K562 (cell line): ENCODE data around the gene CERS1. TPM values are rescaled to one million over a fixed set of nuclear protein-coding genes. Genes with fewer than 3 reads are reported as not detected.

ENCODE experiments used
- ATAC-seq: fragments of 200-7000 bp; cut with Tn5 transposase; 3 replicates; pipeline ENCODE4 v1.9.1; 2020; ENCODE audit warnings: moderate library complexity
- BruUV-seq: library from RNA; stranded (reverse); fragments of 400-500 nt; replicated peaks from 2 replicates; lab custom pipeline; 2021; lab: Mats Ljungman, UMichigan
- CTCF ChIA-PET: fragments of 300-600 bp; formaldehyde crosslinking; extraction: SDS; loops from one replicate; lab custom pipeline; 2021; ENCODE audit warnings: low intra/inter-chr PET ratio; lab: Yijun Ruan, JAX
- POLR2A ChIA-PET: fragments of 300-600, 350-650 bp; sonication (Branson Sonifier 250); formaldehyde crosslinking; extraction: SDS; loops from one replicate; lab custom pipeline; 2021; ENCODE audit warnings: antibody characterized with exemption, inconsistent platforms; lab: Yijun Ruan, JAX
- DNase-seq, 4 experiments: peaks; one replicate each; pipeline versions ENCODE4 v3.0.0 to v3.0.0-alpha.2; 2011 to 2018; ENCODE audit warnings: low spot score in 3 of 4, mixed read lengths in 3 of 4; ENCODE audit errors: extremely low read depth in 1 of 4
- FAIRE-seq: peaks from 2 replicates; lab custom pipeline; 2011; peaks lifted over from hg19 to GRCh38; lab: Jason Lieb, UNC
- H2AFZ ChIP-seq: 2 replicates; pipeline ENCODE4 v1.6.0; 2011; ENCODE audit warnings: low read depth, low read length, control low read depth, inconsistent platforms
- H3K27ac ChIP-seq: fragments of 200-600 bp; 3 replicates; pipeline ENCODE4 v1.8.0; 2011; ENCODE audit warnings: low read depth, mild to moderate bottlenecking, control low read depth, inconsistent platforms, low read length, moderate library complexity, mixed read lengths; ENCODE audit errors: extremely low read depth
- H3K27me3 ChIP-seq, 2 experiments: fragments of 300-600 bp in 1 of 2; 2 replicates in 1 of 2; 3 replicates in 1 of 2; pipeline versions ENCODE4 v1.6.0 to v1.8.0; 2011; ENCODE audit warnings: inconsistent platforms in 2 of 2, low read length in 2 of 2, mild to moderate bottlenecking in 1 of 2, mixed read lengths in 1 of 2, moderate library complexity in 1 of 2; ENCODE audit not compliant: control insufficient read depth in 2 of 2, insufficient read depth in 2 of 2
- H3K36me3 ChIP-seq: fragments of 300-600 bp; 3 replicates; pipeline ENCODE4 v1.8.0; 2011; ENCODE audit warnings: mild to moderate bottlenecking, low read length, inconsistent platforms; ENCODE audit not compliant: control insufficient read depth, insufficient read depth
- H3K4me1 ChIP-seq, 2 experiments: fragments of 200-600 bp in 1 of 2; replicated peaks in 1 of 2; 2 replicates in 1 of 2; 3 replicates in 1 of 2; pipeline versions ENCODE4 v1.5.1 to v1.8.0; 2011; ENCODE audit warnings: inconsistent platforms in 2 of 2, low read length in 2 of 2, mild to moderate bottlenecking in 1 of 2, mixed read lengths in 1 of 2, moderate library complexity in 1 of 2; ENCODE audit not compliant: control insufficient read depth in 2 of 2, insufficient read depth in 2 of 2
- H3K4me2 ChIP-seq: 2 replicates; pipeline ENCODE4 v1.6.1; 2011; ENCODE audit warnings: low read length, control low read depth, inconsistent platforms, mixed read lengths; ENCODE audit not compliant: insufficient read depth
- H3K4me3 ChIP-seq: fragments of 200-600 bp; sonication (generic), shearing (Covaris generic); 2 replicates; pipeline ENCODE4 v1.5.1; 2016; ENCODE audit warnings: control low read depth, inconsistent platforms
- H3K79me2 ChIP-seq: fragments of 200-600 bp; 3 replicates; pipeline ENCODE4 v1.8.0; 2011; ENCODE audit warnings: low read length, inconsistent platforms; ENCODE audit not compliant: control insufficient read depth, insufficient read depth
- H3K9ac ChIP-seq, 2 experiments: 2 replicates each; pipeline versions ENCODE4 v1.6.0 to v1.6.1; 2011; ENCODE audit warnings: low read depth in 2 of 2, low read length in 2 of 2, control low read depth in 1 of 2, inconsistent platforms in 1 of 2, mild to moderate bottlenecking in 1 of 2, mixed read lengths in 1 of 2; ENCODE audit not compliant: insufficient read depth in 1 of 2
- H3K9me1 ChIP-seq: one replicate; pipeline ENCODE4 v1.6.0; 2011; ENCODE audit warnings: inconsistent platforms, mild to moderate bottlenecking, low read length, moderate library complexity; ENCODE audit not compliant: control insufficient read depth, insufficient read depth
- H3K9me3 ChIP-seq: replicated peaks from 2 replicates; pipeline ENCODE4 v1.5.1; 2011; ENCODE audit warnings: low read depth, low read length, inconsistent platforms; ENCODE audit not compliant: control insufficient read depth, insufficient read depth
- H4K20me1 ChIP-seq: replicated peaks from 2 replicates; pipeline ENCODE4 v1.6.1; 2011; ENCODE audit warnings: low read length, inconsistent platforms, mixed read lengths; ENCODE audit not compliant: control insufficient read depth, insufficient read depth
- BACH1 ChIP-seq: fragments of 200-800 bp; sonication (Bioruptor generic); IDR thresholded peaks from 2 replicates; pipeline ENCODE4 v1.6.1; 2016; ENCODE audit warnings: missing genetic modification characterization, missing compliant biosample characterization
- CBX1 ChIP-seq: sonication (generic); IDR thresholded peaks from 2 replicates; pipeline ENCODE4 v1.6.1; 2016; ENCODE audit warnings: antibody characterized with exemption, low read depth, mild to moderate bottlenecking
- CBX3 ChIP-seq, 2 experiments: IDR thresholded peaks; 1 replicate in 1 of 2; 2 replicates in 1 of 2; pipeline ENCODE4 v1.6.1; 2012; ENCODE audit warnings: inconsistent platforms in 2 of 2, low read length in 2 of 2, borderline replicate concordance in 1 of 2, control low read depth in 1 of 2
- CBX5 ChIP-seq: IDR thresholded peaks from 2 replicates; pipeline ENCODE4 v1.6.1; 2014; ENCODE audit warnings: low read depth, borderline replicate concordance
- ERF ChIP-seq: fragments of 450-650 bp; formaldehyde crosslinking; IDR thresholded peaks from 2 replicates; pipeline ENCODE4 v1.4.0; 2020; ENCODE audit warnings: mild to moderate bottlenecking, mixed read lengths
- FIP1L1 ChIP-seq: fragments of 200-400 bp; formaldehyde crosslinking; IDR thresholded peaks from 2 replicates; pipeline ENCODE4 v1.6.1; 2018; ENCODE audit warnings: mild to moderate bottlenecking, low read depth, low read length; ENCODE audit not compliant: poor library complexity, severe bottlenecking
- FOXA1 ChIP-seq: fragments of 450-650 bp; IDR thresholded peaks from 2 replicates; pipeline ENCODE4 v1.6.1; 2016; ENCODE audit warnings: mild to moderate bottlenecking, borderline replicate concordance
- HDAC3 ChIP-seq: fragments of 450-650 bp; IDR thresholded peaks from 2 replicates; pipeline ENCODE4 v1.6.1; 2018; ENCODE audit warnings: borderline replicate concordance, mild to moderate bottlenecking, moderate library complexity; ENCODE audit not compliant: partially characterized antibody
- HNRNPUL1 ChIP-seq: fragments of 200-400 bp; formaldehyde crosslinking; IDR thresholded peaks from 2 replicates; pipeline ENCODE4 v1.6.1; 2017; ENCODE audit warnings: low read length
- POLR2AphosphoS2 ChIP-seq: IDR thresholded peaks from 2 replicates; pipeline ENCODE4 v1.6.1; 2012; ENCODE audit warnings: low read length, improper control_type of control experiment
- RFX7 ChIP-seq: fragments of 250-450 bp; sonication (Bioruptor Pico); IDR thresholded peaks from 2 replicates; pipeline ENCODE4 v1.5.1; 2021; ENCODE audit warnings: mild to moderate bottlenecking
- SAFB ChIP-seq: fragments of 200-400 bp; formaldehyde crosslinking; IDR thresholded peaks from 2 replicates; pipeline ENCODE4 v1.6.1; 2017; ENCODE audit warnings: low read depth, low read length, borderline replicate concordance
- SIN3A ChIP-seq, 2 experiments: fragments of 150-350 bp in 1 of 2; IDR thresholded peaks; 2 replicates each; pipeline ENCODE4 v1.6.1; 2011 to 2016; ENCODE audit warnings: borderline replicate concordance in 2 of 2, low read depth in 2 of 2, low read length in 2 of 2, mild to moderate bottlenecking in 2 of 2, moderate library complexity in 2 of 2; ENCODE audit not compliant: control insufficient read depth in 1 of 2
- SLC30A9 ChIP-seq: fragments of 250-450 bp; sonication (Bioruptor Pico); IDR thresholded peaks from 2 replicates; pipeline ENCODE4 v1.8.0; 2022; ENCODE audit warnings: mild to moderate bottlenecking, moderate library complexity
- TBP ChIP-seq: optimal IDR thresholded peaks from 2 replicates; pipeline ENCODE3; 2011; ENCODE audit warnings: low read depth, low read length, improper control_type of control experiment
- ZHX1 ChIP-seq: fragments of 150-350 bp; conservative IDR thresholded peaks from 2 replicates; pipeline ENCODE4 v1.6.1; 2014; ENCODE audit warnings: low read length
- ZNF140 ChIP-seq: fragments of 250-450 bp; sonication (Bioruptor Pico); IDR thresholded peaks from 2 replicates; pipeline ENCODE4 v1.8.0; 2021; ENCODE audit warnings: moderate library complexity, mild to moderate bottlenecking, inconsistent platforms
- WGBS: fragments of 100-300 bp; shearing (Covaris generic); methylation state at CpG from one replicate; pipeline ENCODE4 v1.1.6; 2016; ENCODE audit warnings: low coverage, mixed read lengths; ENCODE audit not compliant: insufficient coverage; ENCODE audit errors: missing lambda C conversion rate; 5-methylcytosine and 5-hydroxymethylcytosine counted together
- in situ Hi-C: fragments of 300-500 bp; cut with MboI; formaldehyde crosslinking; loops from 4 replicates; pipeline ENCODE4 v1.15.0; 2018; ENCODE audit warnings: inconsistent platforms, mixed read lengths
- intact Hi-C: fragments of 100-400 bp; cut with micrococcal nuclease; formaldehyde crosslinking; loops from 2 replicates; pipeline ENCODE4 v1.14.2; 2022
- polyA plus RNA-seq, 8 experiments: library from polyadenylated mRNA; depleted of rRNA in 4 of 8; stranded (reverse) in 5 of 8; unstranded in 3 of 8; fragments of >200 nt; fragmentation: Nextera tagmentation in 2 of 8; fragmentation: Illumina TruSeq in 1 of 8; extraction: Ambion mirVana in 2 of 8; extraction: Trizol in 1 of 8; gene quantifications; 2 replicates each; pipeline versions ENCODE4 v1.2.1 to v1.2.3, GENCODE V29; 2011 to 2014; ENCODE audit warnings: inconsistent platforms in 1 of 8, missing spikeins in 1 of 8
- total RNA-seq, 7 experiments: library from RNA; depleted of rRNA in 6 of 7; stranded (reverse); fragments of >200 nt in 6 of 7; fragmentation: Illumina TruSeq in 2 of 7; extraction: Trizol in 2 of 7; gene quantifications; 2 replicates each; pipeline versions ENCODE4 v1.2.1 to v1.2.3, GENCODE V29; 2011 to 2021; ENCODE audit warnings: low replicate concordance in 1 of 7
- TF ChIP-seq, protein P1 (sequence below), 2 experiments: fragments of 450-650 bp in 1 of 2; sonication (generic) in 1 of 2; formaldehyde crosslinking in 1 of 2; IDR thresholded peaks in 1 of 2; conservative IDR thresholded peaks in 1 of 2; 2 replicates each; pipeline versions ENCODE4 v1.6.1 to v1.8.1; 2016 to 2023; ENCODE audit warnings: mild to moderate bottlenecking in 2 of 2, moderate library complexity in 2 of 2, inconsistent platforms in 1 of 2, missing genetic modification reagents in 1 of 2

CERS1 gene
- total and polyA plus RNA-seq, 9 of the 15 experiments (the other 6 are each of a cell fraction or from before 2014, with no cell fraction given), result 0.33 to 1.5 (median 0.86) TPM; not detected in 2

- peak; percentile 80 to 91 (median 90) for DNase-seq
- H3K27ac ChIP-seq, result peak overlapping the region; percentile 58; the same call in 1 of the 3 replicates
- peak; percentile 99 for ATAC-seq
- H3K4me2 ChIP-seq, result no peak overlapping the region
- ChIA-PET POLR2A (no interaction called here), CTCF (interaction anchor here (0.6 to 1.8 kb wide), 6 partner anchors 19 to 687 kb away, joined by 3 to 7 read pairs (median 3); no protein-coding TSS in a partner anchor)
- no peaks in the 10 kb centered on the region for H3K79me2 ChIP-seq
- no peaks in the 10 kb centered on the region for H4K20me1 ChIP-seq
- 41% methylated on average over 35 of the region's 38 CpGs for WGBS
- no peaks in the 10 kb centered on the region for H3K27me3 ChIP-seq
- H3K9ac ChIP-seq, result peak overlapping the region in 1 of 2 experiments; percentile 78; a peak in 2 of 4 replicates
- peak; percentile 82 for FAIRE-seq
- BruUV-seq, result no TSS peak
- in situ Hi-C loops, result no loop called here
- H3K9me1 ChIP-seq, result peaks cover 3% of the 10 kb centered on the region
- intact Hi-C loops, result loop anchor here (5.0 kb wide), 1 partner anchor 94 kb away; no protein-coding TSS in a partner anchor
- no peaks in the 10 kb centered on the region for H3K9me3 ChIP-seq
- H3K36me3 ChIP-seq, result peaks cover 71% of the 10 kb centered on the region; the same call in 2 of the 3 replicates
- no peak overlapping the region for H3K4me3 ChIP-seq
- 0 out of 2 replicates have a peak overlapping the region, but pooled peaks have one; percentile 45 for H2AFZ ChIP-seq
- H3K4me1 ChIP-seq, result peaks cover 0 to 49% of the 10 kb centered on the region in 2 experiments; a peak in 4 of 5 replicates
- TF ChIP-seq HDAC3, result no peak
- no peak for TF ChIP-seq SAFB
- TF ChIP-seq ZNF140 (CRISPR knock-in tag), result no peak
- no peak for TF ChIP-seq FOXA1
- TF ChIP-seq SIN3A (IDR thresholded peaks at IDR 0.05; ENCODE audit: borderline replicate concordance in 2 of 2, control insufficient read depth in 1 of 2, low read depth in 2 of 2, low read length in 2 of 2), result peak in 1 of 2 experiments; percentile 52; a peak in 1 of 4 replicates
- TF ChIP-seq ZHX1, result no peak
- no peak for TF ChIP-seq RFX7 (CRISPR knock-in tag)
- no peak for TF ChIP-seq SLC30A9 (CRISPR knock-in tag)
- no peak for TF ChIP-seq CBX1
- TF ChIP-seq CBX5, result no peak
- TF ChIP-seq TBP, result no peak
- TF ChIP-seq FIP1L1, result peak; percentile 66
- no peak for TF ChIP-seq BACH1 (tag)
- no peak for TF ChIP-seq POLR2AphosphoS2
- no peak for TF ChIP-seq ERF
- TF ChIP-seq CBX3 (IDR thresholded peaks at IDR 0.05; ENCODE audit: borderline replicate concordance in 1 of 2, low read length in 2 of 2), result 0 out of 3 replicates have a peak, but pooled peaks of 1 of the 2 experiments have one; percentile 28
- TF ChIP-seq, protein P1, sequence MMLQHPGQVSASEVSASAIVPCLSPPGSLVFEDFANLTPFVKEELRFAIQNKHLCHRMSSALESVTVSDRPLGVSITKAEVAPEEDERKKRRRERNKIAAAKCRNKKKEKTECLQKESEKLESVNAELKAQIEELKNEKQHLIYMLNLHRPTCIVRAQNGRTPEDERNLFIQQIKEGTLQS (IDR thresholded peaks at IDR 0.05), result no peak
- TF ChIP-seq, protein P1 (CRISPR knock-in tag; conservative IDR thresholded peaks at IDR 0.05), result no peak
- no peak for TF ChIP-seq HNRNPUL1
These were observed 29.8 kb downstream of the CERS1 start for GRCh38 chr19:18865973-18866799.
